Esophagus squamous epithelium (tissue), 5 donors: Measurements from ENCODE around the gene TNFAIP8L1. TPM values are rescaled to one million over a fixed set of nuclear protein-coding genes. Genes with fewer than 3 reads are reported as not detected.

Source experiments
- DNase-seq: peaks from one replicate; lab custom pipeline; 2025; lab: John Stamatoyannopoulos, UW
- H3K27ac ChIP-seq, 4 donors: fragments of 200-600 bp; sonication (generic); one replicate each; pipeline ENCODE4 v1.5.1; 2016 to 2019; ENCODE audit warnings: mild to moderate bottlenecking in 1 of 4
- H3K27me3 ChIP-seq, 4 donors: fragments of 200-600 bp; sonication (generic); 1 replicate in 3 of 4; 2 replicates in 1 of 4; pipeline versions ENCODE4 v1.5.1 to v1.6.0; 2017 to 2021; ENCODE audit warnings: antibody characterized with exemption in 1 of 4
- H3K36me3 ChIP-seq, 3 donors: fragments of 200-600 bp; sonication (generic); one replicate each; pipeline ENCODE4 v1.5.1; 2016 to 2019
- H3K4me1 ChIP-seq, 3 donors: fragments of 200-600 bp; sonication (generic); one replicate each; pipeline ENCODE4 v1.5.1; 2017 to 2019
- H3K4me3 ChIP-seq, 4 donors: fragments of 200-600 bp; sonication (generic); 1 replicate in 3 of 4; 2 replicates in 1 of 4; pipeline ENCODE4 v1.5.1; 2016 to 2019; ENCODE audit warnings: mild to moderate bottlenecking in 2 of 4, moderate library complexity in 1 of 4
- H3K9me3 ChIP-seq, 3 donors: fragments of 200-600 bp; sonication (generic); one replicate each; pipeline ENCODE4 v1.5.1; 2016 to 2019
- CTCF ChIP-seq, 6 experiments: fragments of 450-650 bp in 4 of 6; fragments of 200-600 bp in 2 of 6; sonication (generic) in 2 of 6; IDR thresholded peaks; one replicate each; pipeline ENCODE4 v1.5.1; 2016 to 2019; ENCODE audit warnings: antibody characterized with exemption in 6 of 6, mild to moderate bottlenecking in 4 of 6, moderate library complexity in 4 of 6
- POLR2A ChIP-seq, 4 donors: fragments of 450-650 bp; IDR thresholded peaks; one replicate each; pipeline ENCODE4 v1.6.1; 2017; ENCODE audit warnings: antibody characterized with exemption in 4 of 4, mild to moderate bottlenecking in 4 of 4, moderate library complexity in 3 of 4
- WGBS, 2 donors: methylation state at CpG; one replicate each; pipeline ENCODE4 v1.1.5; 2018; 5-methylcytosine and 5-hydroxymethylcytosine counted together
- intact Hi-C: fragments of 100-400 bp; cut with DNase I; formaldehyde crosslinking; loops from one replicate; pipeline ENCODE4 v1.15.0; 2022
- total RNA-seq, 4 donors: library from RNA; depleted of rRNA; stranded (reverse); fragments of >200 nt; gene quantifications; one replicate each; pipeline ENCODE4 v1.1.0, GENCODE V29; 2016
- donor health status: DM: yes; HTN: yes; CAD: no.

TNFAIP8L1 gene
- total RNA-seq, 4 donors from 2014 or later, result 3.6 to 6.2 (median 4.4) TPM

- DNase-seq, result no peak
- peaks cover 27 to 99% (median 35%) of the 10 kb centered on the region in 3 donors for H3K36me3 ChIP-seq
- H3K9me3 ChIP-seq, result no peaks in the 10 kb centered on the region
- intact Hi-C loops, result no loop called here
- H3K4me1 ChIP-seq, result peaks cover 0 to 23% (median 0%) of the 10 kb centered on the region in 3 donors
- TF ChIP-seq POLR2A (IDR thresholded peaks at IDR 0.05) (no peak), CTCF (IDR thresholded peaks at IDR 0.05) (no peak)
- no peaks in the 10 kb centered on the region for H3K27me3 ChIP-seq
- H3K4me3 ChIP-seq, result no peak overlapping the region
- WGBS, 2 donors, result 80 to 87% methylated on average over 4 to 5 of the region's 9 CpGs
- no peak overlapping the region for H3K27ac ChIP-seq
These were observed 65.0 kb downstream of the TNFAIP8L1 start for GRCh38 chr19:4704317-4704673.

Other genes with a start within 250 kb of the TNFAIP8L1 start
- gene SH3GL1, start 239.0 kb upstream of the TNFAIP8L1 start, total RNA-seq, result 100 to 1,000 TPM in 2 of 4 donors, 10 to 100 TPM in 2; 67.4 to 131 (median 91.2) TPM
- gene CHAF1A, start 236.9 kb upstream of the TNFAIP8L1 start, total RNA-seq, result 10 to 100 TPM in 3 of 4 donors, 1 to 10 TPM in 1; 7.6 to 20.9 (median 11.9) TPM
- gene UBXN6, start 181.7 kb upstream of the TNFAIP8L1 start, total RNA-seq, result 10 to 100 TPM; 40.7 to 72.9 (median 50.8) TPM
- 10 to 100 TPM; 18.4 to 28.8 (median 20.5) TPM for gene HDGFL2, start 167.2 kb upstream of the TNFAIP8L1 start, total RNA-seq
- gene PLIN4, start 121.0 kb upstream of the TNFAIP8L1 start, total RNA-seq, result 1 to 10 TPM; 1.4 to 6.7 (median 2.4) TPM
- 10 to 100 TPM in 1 of 4 donors, 1 to 10 TPM in 3; 1.9 to 12.9 (median 5.2) TPM for gene PLIN5, start 104.3 kb upstream of the TNFAIP8L1 start, total RNA-seq
- 10 to 100 TPM in 3 of 4 donors, 1 to 10 TPM in 1; 3.8 to 53.0 (median 21.1) TPM for gene LRG1, start 99.5 kb upstream of the TNFAIP8L1 start, total RNA-seq
- gene SEMA6B, start 79.8 kb upstream of the TNFAIP8L1 start, total RNA-seq, result 1 to 10 TPM in 2 of 4 donors, under 1 TPM in 2; 0.61 to 4.3 (median 1.8) TPM
- 10 to 100 TPM; 33.2 to 52.5 (median 41.5) TPM for gene MYDGF, start 30.8 kb downstream of the TNFAIP8L1 start, total RNA-seq
- gene DPP9, start 84.3 kb downstream of the TNFAIP8L1 start, total RNA-seq, result 10 to 100 TPM; 32.8 to 51.5 (median 47.7) TPM
- 10 to 100 TPM; 16.8 to 22.7 (median 18.4) TPM for gene FEM1A, start 152.2 kb downstream of the TNFAIP8L1 start, total RNA-seq
- 10 to 100 TPM in 3 of 4 donors, 1 to 10 TPM in 1; 9.6 to 28.7 (median 16.8) TPM for gene TICAM1, start 192.2 kb downstream of the TNFAIP8L1 start, total RNA-seq
- gene PLIN3, start 228.2 kb downstream of the TNFAIP8L1 start, total RNA-seq, result 100 to 1,000 TPM in 3 of 4 donors, 10 to 100 TPM in 1; 67.3 to 173 (median 147) TPM